Measurements from ENCODE around the gene FOXN3. TPM values are rescaled to one million over a fixed set of nuclear protein-coding genes. Genes with fewer than 3 reads are reported as not detected.

The FOXN3 gene
- polyA plus RNA-seq, 1 experiment = 46.5 TPM

DNA sequence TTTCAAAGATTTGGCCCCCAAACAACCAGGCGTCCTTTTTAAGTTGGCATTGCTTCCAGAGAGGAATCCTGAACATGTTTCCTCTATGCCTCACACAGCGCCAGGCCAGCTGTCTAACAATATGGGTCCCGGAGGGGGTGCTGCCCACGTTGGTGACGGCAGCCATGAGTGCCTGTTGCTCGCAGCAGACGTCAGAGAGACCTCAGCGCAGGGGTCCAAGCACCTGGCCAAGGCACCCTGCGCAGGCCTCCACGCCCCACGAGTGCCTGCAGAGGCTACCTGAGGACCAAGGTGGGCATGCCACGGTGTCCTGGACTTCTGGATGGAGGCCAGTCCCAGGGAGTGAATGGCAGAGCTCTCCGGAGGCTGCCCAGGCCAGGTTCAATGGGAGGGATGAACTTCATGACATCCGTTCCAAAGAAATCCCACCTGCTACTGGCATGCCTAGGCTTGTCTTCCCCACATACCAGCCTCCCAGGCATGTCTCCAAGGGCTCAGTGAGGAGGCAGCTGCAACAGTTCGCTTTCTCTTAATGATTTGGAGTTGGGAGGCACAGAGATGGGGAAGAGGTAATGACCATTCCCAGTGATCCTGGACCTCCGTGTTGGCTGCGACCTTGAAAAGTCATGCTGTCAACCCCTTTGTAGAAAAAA is 11.6 kb upstream of the FOXN3 start:
- DNase-seq (ENCODE audit: low read depth, low spot score) = no peak
- Histone ChIP-seq H3K9me3 (ENCODE audit: control insufficient read depth, insufficient read depth, low read length) (no peaks in the 10 kb centered on the region; the same call in 1 of the 2 replicates), H3K27ac (ENCODE audit: low read depth, low read length) (peak overlapping the region; percentile 67), H3K4me3 (ENCODE audit: low read depth, low read length) (no peak overlapping the region), H3K27me3 (ENCODE audit: control insufficient read depth, insufficient read depth, low read length) (no peaks in the 10 kb centered on the region)
- TF ChIP-seq, protein P1, sequence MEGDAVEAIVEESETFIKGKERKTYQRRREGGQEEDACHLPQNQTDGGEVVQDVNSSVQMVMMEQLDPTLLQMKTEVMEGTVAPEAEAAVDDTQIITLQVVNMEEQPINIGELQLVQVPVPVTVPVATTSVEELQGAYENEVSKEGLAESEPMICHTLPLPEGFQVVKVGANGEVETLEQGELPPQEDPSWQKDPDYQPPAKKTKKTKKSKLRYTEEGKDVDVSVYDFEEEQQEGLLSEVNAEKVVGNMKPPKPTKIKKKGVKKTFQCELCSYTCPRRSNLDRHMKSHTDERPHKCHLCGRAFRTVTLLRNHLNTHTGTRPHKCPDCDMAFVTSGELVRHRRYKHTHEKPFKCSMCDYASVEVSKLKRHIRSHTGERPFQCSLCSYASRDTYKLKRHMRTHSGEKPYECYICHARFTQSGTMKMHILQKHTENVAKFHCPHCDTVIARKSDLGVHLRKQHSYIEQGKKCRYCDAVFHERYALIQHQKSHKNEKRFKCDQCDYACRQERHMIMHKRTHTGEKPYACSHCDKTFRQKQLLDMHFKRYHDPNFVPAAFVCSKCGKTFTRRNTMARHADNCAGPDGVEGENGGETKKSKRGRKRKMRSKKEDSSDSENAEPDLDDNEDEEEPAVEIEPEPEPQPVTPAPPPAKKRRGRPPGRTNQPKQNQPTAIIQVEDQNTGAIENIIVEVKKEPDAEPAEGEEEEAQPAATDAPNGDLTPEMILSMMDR (IDR thresholded peaks at IDR 0.05; ENCODE audit: low read depth, low read length) = no peak
- ChIA-PET CTCF (interaction anchor here (1.0 to 2.0 kb wide), 2 partner anchors 388 kb away, joined by 4 to 6 read pairs; no protein-coding TSS in a partner anchor), POLR2A (no interaction called here)

DNA sequence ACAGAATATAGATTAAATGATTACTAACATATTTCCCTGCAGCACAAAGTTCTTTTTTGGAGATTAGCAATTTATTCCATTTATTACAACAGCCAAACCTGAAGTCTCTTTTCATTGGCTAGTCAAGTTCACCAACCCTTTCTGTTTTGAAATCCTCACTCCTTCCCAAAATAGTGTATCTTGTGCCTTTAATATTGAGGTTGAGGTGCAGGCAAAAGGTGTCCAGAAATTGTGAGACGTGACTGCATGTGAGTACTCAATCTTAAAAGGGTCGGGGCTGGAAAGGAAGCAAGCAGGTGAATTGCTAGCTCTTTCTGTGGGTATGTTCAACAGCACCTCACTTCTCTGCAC is 11.1 kb upstream of the FOXN3 start:
- POLR2A ChIA-PET = no interaction called here
- H3K27me3 ChIP-seq (ENCODE audit: control insufficient read depth, insufficient read depth, low read length) = no peaks in the 10 kb centered on the region
- TF ChIP-seq, protein P1 (IDR thresholded peaks at IDR 0.05; ENCODE audit: low read depth, low read length) = no peak
- CTCF ChIA-PET = interaction anchor here (1.0 kb wide), 1 partner anchor 388 kb away, joined by 4 read pairs; no protein-coding TSS in a partner anchor
- no peak overlapping the region for H3K27ac ChIP-seq (ENCODE audit: low read depth, low read length)
- H3K4me3 ChIP-seq (ENCODE audit: low read depth, low read length) = no peak overlapping the region
- H3K9me3 ChIP-seq (ENCODE audit: control insufficient read depth, insufficient read depth, low read length) = no peaks in the 10 kb centered on the region; the same call in 1 of the 2 replicates
- no peak for DNase-seq (ENCODE audit: low read depth, low spot score)

DNA sequence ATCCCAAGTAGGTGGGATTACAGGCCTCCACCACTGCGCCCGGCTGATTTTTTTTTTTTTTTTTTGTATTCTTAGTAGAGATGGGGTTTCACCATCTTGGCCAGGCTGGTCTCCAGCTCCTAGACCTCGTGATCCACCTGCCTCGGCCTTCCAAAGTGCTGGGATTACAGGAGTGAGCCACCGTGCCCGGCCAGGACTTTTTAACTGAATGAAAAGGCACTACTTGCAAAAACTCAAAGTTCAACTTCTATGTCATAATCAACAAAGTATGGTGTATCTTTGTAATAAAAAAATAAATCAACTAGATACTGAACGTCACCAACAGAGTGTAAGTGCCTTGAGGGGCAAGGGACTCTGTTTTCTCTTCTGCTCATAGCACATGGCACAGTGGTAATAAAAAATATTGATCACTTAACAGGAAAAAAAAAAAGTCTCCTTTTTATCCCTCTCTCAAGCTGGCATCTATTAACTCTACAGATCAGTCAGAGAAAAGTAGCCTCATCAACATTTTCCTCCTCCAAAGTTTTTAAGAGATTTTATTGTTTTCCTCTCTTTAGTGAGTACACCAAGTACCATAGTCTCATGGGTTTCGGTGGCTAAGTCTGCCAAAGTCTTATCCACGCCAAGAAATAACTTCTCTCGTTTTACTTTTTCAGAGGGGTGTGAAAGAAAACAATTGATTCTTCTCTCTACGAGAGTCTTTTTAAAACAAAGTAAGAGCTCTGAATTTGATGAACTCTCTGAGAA is 10.6 kb upstream of the FOXN3 start:
- Histone ChIP-seq H3K9me3 (ENCODE audit: control insufficient read depth, insufficient read depth, low read length) (no peaks in the 10 kb centered on the region; the same call in 1 of the 2 replicates), H3K27ac (ENCODE audit: low read depth, low read length) (no peak overlapping the region), H3K4me3 (ENCODE audit: low read depth, low read length) (no peak overlapping the region), H3K27me3 (ENCODE audit: control insufficient read depth, insufficient read depth, low read length) (no peaks in the 10 kb centered on the region)
- POLR2A ChIA-PET = no interaction called here
- CTCF ChIA-PET = interaction anchor here (0.7 to 1.0 kb wide), 3 partner anchors 323 to 1037 kb away, joined by 4 to 5 read pairs (median 4); no protein-coding TSS in a partner anchor
- DNase-seq (ENCODE audit: low read depth, low spot score) = no peak
- TF ChIP-seq, protein P1 (IDR thresholded peaks at IDR 0.05; ENCODE audit: low read depth, low read length) = no peak

DNA sequence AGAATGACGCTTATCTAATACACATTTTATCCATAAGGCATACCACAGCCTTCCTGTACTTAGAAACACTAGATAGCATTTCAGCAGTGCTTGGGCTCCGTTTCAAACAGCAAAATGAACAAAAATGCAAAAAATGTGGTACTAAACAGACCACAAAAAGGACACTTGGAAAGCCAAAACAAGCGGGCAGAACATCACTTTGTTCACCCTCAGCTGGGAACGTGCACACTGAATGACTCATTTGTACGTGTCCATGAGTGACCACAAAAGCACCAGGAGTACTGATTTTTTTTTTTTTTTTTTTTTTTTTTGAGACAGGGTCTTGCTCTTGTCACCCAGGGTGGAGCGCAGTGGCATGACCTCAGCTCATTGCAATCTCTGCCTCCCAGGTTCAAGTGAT is 8.9 kb upstream of the FOXN3 start:
- H3K4me3 ChIP-seq (ENCODE audit: low read depth, low read length) = no peak overlapping the region
- POLR2A ChIA-PET = interaction anchor here (0.6 to 0.7 kb wide), 6 partner anchors 8 to 472 kb away, joined by 3 to 6 read pairs (median 4); no protein-coding TSS in a partner anchor
- peak; percentile 92 for DNase-seq (ENCODE audit: low read depth, low spot score)
- no peaks in the 10 kb centered on the region; the same call in 1 of the 2 replicates for H3K9me3 ChIP-seq (ENCODE audit: control insufficient read depth, insufficient read depth, low read length)
- H3K27ac ChIP-seq (ENCODE audit: low read depth, low read length) = no peak overlapping the region
- TF ChIP-seq, protein P1 (IDR thresholded peaks at IDR 0.05; ENCODE audit: low read depth, low read length) = no peak
- H3K27me3 ChIP-seq (ENCODE audit: control insufficient read depth, insufficient read depth, low read length) = no peaks in the 10 kb centered on the region
- CTCF ChIA-PET = interaction anchor here (0.6 kb wide), 1 partner anchor 383 kb away, joined by 5 read pairs; no protein-coding TSS in a partner anchor

DNA sequence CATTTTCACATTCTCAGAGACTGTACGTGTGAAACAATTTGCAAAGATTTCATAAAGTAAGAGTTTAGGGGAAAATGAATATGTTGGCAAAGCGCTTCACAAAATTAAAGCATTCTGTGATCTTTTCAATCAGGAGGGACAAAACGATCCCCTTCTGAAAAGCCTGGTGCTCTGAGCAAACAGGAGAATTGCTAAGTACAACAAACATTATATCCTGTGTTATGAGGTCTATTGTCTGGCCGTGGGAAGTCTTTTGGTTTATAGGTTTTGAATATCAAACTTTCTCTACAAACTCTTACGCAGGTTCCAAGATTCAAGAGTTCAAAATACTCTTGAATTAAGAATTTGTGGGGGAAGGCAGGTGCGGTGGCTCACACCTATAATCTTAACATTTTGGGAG is 7.2 kb upstream of the FOXN3 start:
- ChIA-PET CTCF (no interaction called here), POLR2A (interaction anchor here (0.7 kb wide), 2 partner anchors 95 to 281 kb away, joined by 3 to 8 read pairs; no protein-coding TSS in a partner anchor)
- no peaks in the 10 kb centered on the region for H3K27me3 ChIP-seq (ENCODE audit: control insufficient read depth, insufficient read depth, low read length)
- TF ChIP-seq, protein P1 (IDR thresholded peaks at IDR 0.05; ENCODE audit: low read depth, low read length) = no peak
- DNase-seq (ENCODE audit: low read depth, low spot score) = no peak
- no peak overlapping the region for H3K27ac ChIP-seq (ENCODE audit: low read depth, low read length)
- no peaks in the 10 kb centered on the region; the same call in 1 of the 2 replicates for H3K9me3 ChIP-seq (ENCODE audit: control insufficient read depth, insufficient read depth, low read length)
- no peak overlapping the region for H3K4me3 ChIP-seq (ENCODE audit: low read depth, low read length)
